ENCODE results near the gene GUCY2D. TPM values are rescaled to one million over a fixed set of nuclear protein-coding genes. Genes with fewer than 3 reads are reported as not detected.

The GUCY2D gene
- total RNA-seq, 1 experiment from 2014 or later = not detected

DNA sequence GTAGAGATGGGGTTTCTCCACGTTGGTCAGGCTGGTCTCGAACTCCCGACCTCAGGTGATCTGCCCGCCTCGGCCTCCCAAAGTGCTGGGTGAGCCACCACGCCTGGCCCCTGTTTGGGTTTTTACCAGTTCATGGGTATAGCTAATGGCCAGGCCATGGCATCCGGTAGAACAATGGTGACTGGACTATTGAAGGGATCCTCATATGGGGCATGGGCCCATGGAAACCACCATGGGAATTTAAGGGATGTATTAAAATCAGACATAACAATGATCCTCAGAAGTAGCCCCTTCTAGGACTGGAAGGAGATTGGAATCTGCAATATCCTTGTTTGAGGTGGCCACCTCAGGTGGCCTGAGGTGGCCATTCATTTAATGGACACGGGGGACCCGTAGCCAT is 17.5 kb upstream of the GUCY2D start:
- Histone ChIP-seq H3K27ac (ENCODE audit: low read length) (no peak overlapping the region), H3K9me2 (replicated peaks; ENCODE audit: insufficient read depth, low read length) (no peaks in the 10 kb centered on the region), H3K9ac (ENCODE audit: low read length) (no peak overlapping the region), H3K9me3 (ENCODE audit: low read length) (no peaks in the 10 kb centered on the region), H3K79me2 (ENCODE audit: low read length) (no peaks in the 10 kb centered on the region), H2AFZ (ENCODE audit: low read length) (no peak overlapping the region), H3K4me2 (ENCODE audit: low read depth, low read length, poor library complexity, severe bottlenecking) (no peak overlapping the region), H3K36me3 (ENCODE audit: insufficient read depth, low read length) (no peaks in the 10 kb centered on the region), H3K4me3 (ENCODE audit: low read length) (no peak overlapping the region), H3K4me1 (ENCODE audit: low read length) (peaks cover 11% of the 10 kb centered on the region), H3K27me3 (ENCODE audit: low read length) (no peaks in the 10 kb centered on the region), H4K20me1 (ENCODE audit: insufficient read depth, low read depth, low read length) (no peaks in the 10 kb centered on the region)
- no peak for DNase-seq

DNA sequence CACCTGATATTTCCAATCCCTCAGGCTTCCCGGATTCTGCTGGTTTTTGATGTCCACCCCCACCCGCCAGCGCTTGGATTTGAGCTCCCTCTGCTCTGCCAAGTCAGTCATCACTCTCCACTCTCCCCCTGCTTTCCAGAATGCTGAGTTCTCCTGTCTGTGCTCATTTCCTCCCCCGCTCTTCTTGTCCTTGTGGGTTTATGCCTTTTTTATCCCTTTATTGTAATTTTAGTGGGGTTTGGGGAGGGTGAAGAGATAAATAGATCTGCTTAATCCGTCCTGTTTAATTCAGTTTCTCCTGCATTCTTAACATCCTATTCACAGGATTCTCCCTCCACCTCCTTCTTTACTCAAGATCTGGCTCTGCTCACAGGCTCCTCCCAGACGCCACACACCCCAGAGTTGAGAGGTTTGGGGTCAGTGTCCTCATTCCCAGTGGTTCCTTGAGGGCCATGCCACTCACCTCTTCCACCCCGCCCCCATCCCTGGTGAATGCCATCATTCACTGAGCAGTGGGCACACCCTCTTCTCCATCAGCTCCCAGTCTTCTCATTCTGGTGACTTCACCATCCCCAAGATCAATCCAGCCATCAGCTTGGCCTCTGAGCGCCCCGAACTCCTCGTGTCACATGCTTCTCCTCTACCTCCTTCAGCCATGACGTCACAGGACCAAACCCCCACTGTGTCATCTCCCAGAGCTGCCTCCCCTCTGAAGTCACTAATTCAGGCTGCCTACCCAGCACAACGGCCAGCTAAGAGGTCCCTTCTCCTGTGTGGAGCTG is 15.1 kb upstream of the GUCY2D start:
- Histone ChIP-seq H3K4me3 (ENCODE audit: low read length) (no peak overlapping the region), H3K9me2 (replicated peaks; ENCODE audit: insufficient read depth, low read length) (no peaks in the 10 kb centered on the region), H2AFZ (ENCODE audit: low read length) (no peak overlapping the region), H3K27ac (ENCODE audit: low read length) (no peak overlapping the region), H3K27me3 (ENCODE audit: low read length) (no peaks in the 10 kb centered on the region), H3K36me3 (ENCODE audit: insufficient read depth, low read length) (no peaks in the 10 kb centered on the region), H3K4me2 (ENCODE audit: low read depth, low read length, poor library complexity, severe bottlenecking) (no peak overlapping the region), H3K4me1 (ENCODE audit: low read length) (peaks cover 14% of the 10 kb centered on the region), H3K9ac (ENCODE audit: low read length) (no peak overlapping the region), H4K20me1 (ENCODE audit: insufficient read depth, low read depth, low read length) (no peaks in the 10 kb centered on the region), H3K9me3 (ENCODE audit: low read length) (no peaks in the 10 kb centered on the region), H3K79me2 (ENCODE audit: low read length) (no peaks in the 10 kb centered on the region)
- no peak for DNase-seq

- Histone ChIP-seq H3K9me3 (ENCODE audit: low read length) (no peaks in the 10 kb centered on the region), H3K4me1 (ENCODE audit: low read length) (peaks cover 14% of the 10 kb centered on the region), H3K79me2 (ENCODE audit: low read length) (no peaks in the 10 kb centered on the region), H3K27ac (ENCODE audit: low read length) (peak overlapping the region; percentile 10; the same call in 1 of the 2 replicates), H2AFZ (ENCODE audit: low read length) (peak overlapping the region; percentile 79; the same call in 1 of the 2 replicates), H3K36me3 (ENCODE audit: insufficient read depth, low read length) (no peaks in the 10 kb centered on the region), H3K4me2 (ENCODE audit: low read depth, low read length, poor library complexity, severe bottlenecking) (no peak overlapping the region), H3K4me3 (ENCODE audit: low read length) (no peak overlapping the region), H3K9ac (ENCODE audit: low read length) (no peak overlapping the region), H4K20me1 (ENCODE audit: insufficient read depth, low read depth, low read length) (no peaks in the 10 kb centered on the region), H3K9me2 (replicated peaks; ENCODE audit: insufficient read depth, low read length) (no peaks in the 10 kb centered on the region), H3K27me3 (ENCODE audit: low read length) (no peaks in the 10 kb centered on the region)
- DNase-seq = peak; percentile 97
These were observed 13.7 kb upstream of the GUCY2D start for GRCh38 chr17:7988750-7989178.

DNA sequence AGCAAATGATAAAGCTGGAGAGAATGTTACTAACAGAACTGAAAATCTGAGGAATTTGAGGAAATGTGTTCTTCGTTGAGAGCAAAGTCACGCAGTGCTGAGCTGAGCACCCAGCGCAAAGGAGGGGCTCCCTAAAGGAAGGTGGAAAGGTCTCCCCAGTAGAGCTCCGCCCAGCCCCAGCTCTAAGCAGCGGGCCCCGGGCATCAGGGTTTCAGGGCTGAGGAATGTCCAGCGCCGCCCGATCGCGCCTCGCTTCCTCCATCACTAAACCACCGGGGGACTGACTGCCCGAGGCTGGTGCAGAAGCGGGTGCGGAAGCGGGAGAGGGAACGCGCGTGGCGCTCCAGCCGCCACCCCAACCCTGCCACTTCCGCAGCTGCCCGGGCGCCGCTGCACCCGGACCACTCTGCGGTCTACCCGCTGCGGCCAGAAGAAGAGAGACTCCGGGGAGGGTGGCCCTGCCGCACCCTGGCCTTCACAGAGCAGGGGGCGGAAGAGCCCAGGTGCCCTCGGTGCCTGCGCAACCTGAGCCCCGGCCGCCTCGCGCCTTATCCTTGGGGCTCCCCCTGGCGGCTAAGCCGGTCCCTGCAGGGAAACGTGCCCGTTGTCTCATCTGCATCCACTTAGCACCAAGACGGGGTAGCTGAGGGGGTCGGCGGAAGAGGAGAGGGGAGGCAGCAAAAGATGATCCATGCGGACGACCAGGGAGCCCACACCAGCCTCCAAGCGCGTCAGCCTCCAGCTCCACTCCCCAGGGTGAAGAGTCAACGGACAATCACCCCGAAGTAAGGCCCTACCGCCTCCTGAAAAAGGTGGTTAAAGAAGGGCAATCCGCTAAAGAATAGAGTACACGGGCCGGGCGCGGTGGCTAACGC is 12.4 kb upstream of the GUCY2D start:
- H3K4me2 ChIP-seq (ENCODE audit: low read depth, low read length, poor library complexity, severe bottlenecking) = peak overlapping the region; percentile 81
- no peaks in the 10 kb centered on the region for H3K36me3 ChIP-seq (ENCODE audit: insufficient read depth, low read length)
- DNase-seq = peak; percentile 96
- H3K4me1 ChIP-seq (ENCODE audit: low read length) = peaks cover 14% of the 10 kb centered on the region
- peak overlapping the region; percentile 91 for H2AFZ ChIP-seq (ENCODE audit: low read length)
- H3K27ac ChIP-seq (ENCODE audit: low read length) = peak overlapping the region; percentile 45
- H3K9me3 ChIP-seq (ENCODE audit: low read length) = no peaks in the 10 kb centered on the region
- H3K9me2 ChIP-seq (replicated peaks; ENCODE audit: insufficient read depth, low read length) = no peaks in the 10 kb centered on the region
- H3K79me2 ChIP-seq (ENCODE audit: low read length) = no peaks in the 10 kb centered on the region
- no peaks in the 10 kb centered on the region for H4K20me1 ChIP-seq (ENCODE audit: insufficient read depth, low read depth, low read length)
- H3K4me3 ChIP-seq (ENCODE audit: low read length) = peak overlapping the region; percentile 73
- H3K27me3 ChIP-seq (ENCODE audit: low read length) = no peaks in the 10 kb centered on the region
- H3K9ac ChIP-seq (ENCODE audit: low read length) = peak overlapping the region; percentile 77

GRCh38 chr17:7992516-7992915 is 9.9 kb upstream of the GUCY2D start:
- no peak for DNase-seq
- no peak overlapping the region for H2AFZ ChIP-seq (ENCODE audit: low read length)
- H4K20me1 ChIP-seq (ENCODE audit: insufficient read depth, low read depth, low read length) = no peaks in the 10 kb centered on the region

DNA sequence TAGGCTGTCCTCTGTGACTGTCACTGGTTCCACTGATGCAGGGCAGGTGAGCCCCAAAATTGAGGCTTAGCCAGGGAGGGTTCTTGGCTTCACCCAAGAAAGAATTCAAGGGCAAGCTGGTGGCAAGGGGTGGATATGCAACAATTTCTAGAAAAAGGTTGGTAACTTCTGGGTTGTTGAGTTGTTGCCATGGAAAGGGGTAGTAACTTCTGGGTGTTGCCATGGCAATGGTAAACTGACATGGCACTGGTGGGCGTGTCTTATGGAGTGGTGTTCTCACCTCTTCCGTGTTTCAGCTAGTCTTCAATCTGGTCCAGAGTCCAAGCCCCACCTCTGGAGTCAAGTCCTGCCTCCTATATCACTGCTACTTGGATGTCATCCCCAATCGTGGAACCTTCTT is 9.5 kb upstream of the GUCY2D start:
- Histone ChIP-seq H3K4me1 (ENCODE audit: low read length) (peaks cover 34% of the 10 kb centered on the region), H3K4me3 (ENCODE audit: low read length) (no peak overlapping the region), H2AFZ (ENCODE audit: low read length) (no peak overlapping the region), H3K27ac (ENCODE audit: low read length) (no peak overlapping the region), H3K4me2 (ENCODE audit: low read depth, low read length, poor library complexity, severe bottlenecking) (no peak overlapping the region), H3K79me2 (ENCODE audit: low read length) (no peaks in the 10 kb centered on the region), H4K20me1 (ENCODE audit: insufficient read depth, low read depth, low read length) (no peaks in the 10 kb centered on the region), H3K9ac (ENCODE audit: low read length) (no peak overlapping the region), H3K9me3 (ENCODE audit: low read length) (no peaks in the 10 kb centered on the region), H3K27me3 (ENCODE audit: low read length) (no peaks in the 10 kb centered on the region), H3K9me2 (replicated peaks; ENCODE audit: insufficient read depth, low read length) (no peaks in the 10 kb centered on the region), H3K36me3 (ENCODE audit: insufficient read depth, low read length) (no peaks in the 10 kb centered on the region)
- peak; percentile 65 for DNase-seq

More at GRCh38 chr17:7992516-7992915, 9.9 kb upstream of the GUCY2D start:
- H3K9me3 ChIP-seq (ENCODE audit: low read length) = no peaks in the 10 kb centered on the region
- H3K79me2 ChIP-seq (ENCODE audit: low read length) = no peaks in the 10 kb centered on the region
- no peak overlapping the region for H3K4me3 ChIP-seq (ENCODE audit: low read length)
- no peak overlapping the region for H3K27ac ChIP-seq (ENCODE audit: low read length)
- H3K27me3 ChIP-seq (ENCODE audit: low read length) = no peaks in the 10 kb centered on the region
- no peak overlapping the region for H3K9ac ChIP-seq (ENCODE audit: low read length)
- peaks cover 34% of the 10 kb centered on the region for H3K4me1 ChIP-seq (ENCODE audit: low read length)
- no peak overlapping the region for H3K4me2 ChIP-seq (ENCODE audit: low read depth, low read length, poor library complexity, severe bottlenecking)
- H3K9me2 ChIP-seq (replicated peaks; ENCODE audit: insufficient read depth, low read length) = no peaks in the 10 kb centered on the region
- H3K36me3 ChIP-seq (ENCODE audit: insufficient read depth, low read length) = no peaks in the 10 kb centered on the region

GRCh38 chr17:7993972-7994589 is 8.3 kb upstream of the GUCY2D start:
- Histone ChIP-seq H3K4me3 (ENCODE audit: low read length) (no peak overlapping the region), H2AFZ (ENCODE audit: low read length) (no peak overlapping the region), H3K79me2 (ENCODE audit: low read length) (no peaks in the 10 kb centered on the region), H3K27ac (ENCODE audit: low read length) (no peak overlapping the region), H3K9me2 (replicated peaks; ENCODE audit: insufficient read depth, low read length) (no peaks in the 10 kb centered on the region), H3K4me2 (ENCODE audit: low read depth, low read length, poor library complexity, severe bottlenecking) (no peak overlapping the region), H3K36me3 (ENCODE audit: insufficient read depth, low read length) (no peaks in the 10 kb centered on the region), H3K4me1 (ENCODE audit: low read length) (peaks cover 30% of the 10 kb centered on the region), H3K9me3 (ENCODE audit: low read length) (no peaks in the 10 kb centered on the region), H4K20me1 (ENCODE audit: insufficient read depth, low read depth, low read length) (no peaks in the 10 kb centered on the region), H3K9ac (ENCODE audit: low read length) (no peak overlapping the region), H3K27me3 (ENCODE audit: low read length) (no peaks in the 10 kb centered on the region)
- DNase-seq = no peak

GRCh38 chr17:7995724-7996123 is 6.7 kb upstream of the GUCY2D start:
- Histone ChIP-seq H3K9me3 (ENCODE audit: low read length) (no peaks in the 10 kb centered on the region), H3K27me3 (ENCODE audit: low read length) (no peaks in the 10 kb centered on the region), H3K36me3 (ENCODE audit: insufficient read depth, low read length) (no peaks in the 10 kb centered on the region), H3K4me2 (ENCODE audit: low read depth, low read length, poor library complexity, severe bottlenecking) (peak overlapping the region; percentile 51), H3K9me2 (replicated peaks; ENCODE audit: insufficient read depth, low read length) (no peaks in the 10 kb centered on the region), H3K27ac (ENCODE audit: low read length) (no peak overlapping the region), H3K4me1 (ENCODE audit: low read length) (peaks cover 19% of the 10 kb centered on the region), H3K4me3 (ENCODE audit: low read length) (peak overlapping the region; percentile 35; the same call in 1 of the 2 replicates), H4K20me1 (ENCODE audit: insufficient read depth, low read depth, low read length) (no peaks in the 10 kb centered on the region), H2AFZ (ENCODE audit: low read length) (peak overlapping the region; percentile 71; the same call in 1 of the 2 replicates), H3K9ac (ENCODE audit: low read length) (no peak overlapping the region), H3K79me2 (ENCODE audit: low read length) (no peaks in the 10 kb centered on the region)
- peak; percentile 53 for DNase-seq

Measured in Karpas-422 (cell line).